NCI-H1417 treated with DMSO at 0.1 percent for 48 hours (cell line): ENCODE data around the gene ZNF117.
"Not testable (repeated sequence)": the region's sequence is repeated elsewhere in the genome, so short reads cannot be mapped to it uniquely, and the experiment has no call there.

Experiments
- DNase-seq: peaks from one replicate; lab custom pipeline; 2025; lab: John Stamatoyannopoulos, UW

ZNF117 gene

DNA sequence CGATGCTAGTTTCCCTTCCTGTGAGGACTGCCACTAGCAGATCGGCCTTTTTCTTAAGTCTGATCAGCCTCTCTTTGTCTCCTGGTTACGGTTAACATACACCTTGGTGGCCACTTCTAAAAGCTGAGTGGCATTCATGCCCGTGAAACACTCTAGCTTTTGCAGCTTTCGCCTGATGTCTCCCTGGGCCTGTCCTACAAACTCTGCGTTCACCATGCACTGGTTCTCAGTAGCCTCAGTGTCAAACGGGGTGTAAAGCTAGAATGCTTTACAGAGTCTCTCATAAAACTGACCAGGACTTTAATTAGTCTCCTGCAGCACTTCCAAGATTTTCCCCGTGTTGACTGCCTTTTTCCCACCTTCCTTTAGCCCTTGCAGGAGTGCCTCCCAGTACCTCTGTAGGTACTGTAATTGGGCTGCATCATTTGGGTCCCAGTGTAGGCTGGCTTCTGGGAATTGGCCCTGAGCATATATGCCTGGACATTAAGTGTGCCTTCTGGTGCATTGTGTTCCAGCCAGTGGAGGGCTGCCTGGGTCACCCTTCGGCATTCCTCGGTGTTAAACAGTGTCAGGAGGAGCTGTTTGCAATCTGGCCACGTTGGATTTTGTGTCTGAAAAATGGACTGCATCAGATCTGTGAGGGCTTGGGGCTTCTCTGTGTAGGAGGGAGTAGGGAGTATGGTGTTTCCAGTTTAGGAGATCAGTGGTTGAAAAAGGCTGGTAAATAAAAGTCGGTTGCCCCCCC lies 6.5 kb upstream of the ZNF117 start:
- no peak for DNase-seq

DNA sequence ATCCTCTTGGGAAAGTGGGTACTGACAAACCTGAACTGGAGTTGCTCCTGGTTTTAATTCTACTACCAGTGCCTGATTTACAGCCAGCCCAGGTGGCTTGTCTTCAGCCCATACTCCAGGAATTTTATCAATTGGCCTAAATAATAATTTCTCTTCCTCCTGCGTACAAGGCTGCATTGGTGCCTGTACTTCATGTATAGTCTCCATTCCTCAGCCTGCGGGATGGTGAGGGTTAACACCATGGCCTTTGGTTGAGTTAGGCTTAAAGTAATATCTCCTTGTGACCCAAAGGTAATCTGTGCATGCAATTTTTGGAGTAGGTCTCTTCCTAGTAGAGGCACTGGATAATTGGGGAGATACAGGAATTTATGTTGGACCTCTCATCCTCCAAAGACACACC lies 5.5 kb upstream of the ZNF117 start:
- DNase-seq: no peak

DNA sequence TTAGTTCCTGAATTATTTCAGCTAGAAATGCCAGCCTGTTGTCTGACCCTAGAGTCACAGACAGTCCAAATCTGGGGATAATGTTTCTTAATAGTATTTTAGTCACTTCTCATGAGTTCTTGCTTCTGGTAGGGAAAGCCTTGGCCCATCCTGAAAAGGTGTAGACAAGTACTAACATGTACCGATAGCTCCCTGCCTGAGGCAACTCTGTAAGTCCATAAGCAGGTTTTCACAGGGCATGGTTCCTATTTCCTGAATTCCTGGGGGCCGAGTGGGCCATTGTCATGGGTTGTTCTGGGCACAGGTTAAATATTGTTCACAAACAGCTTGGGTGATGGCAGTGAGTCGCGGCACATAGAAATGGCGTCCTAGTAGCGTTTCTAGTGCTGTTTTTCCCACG lies 3.1 kb upstream of the ZNF117 start:
- DNase-seq: no peak

DNA sequence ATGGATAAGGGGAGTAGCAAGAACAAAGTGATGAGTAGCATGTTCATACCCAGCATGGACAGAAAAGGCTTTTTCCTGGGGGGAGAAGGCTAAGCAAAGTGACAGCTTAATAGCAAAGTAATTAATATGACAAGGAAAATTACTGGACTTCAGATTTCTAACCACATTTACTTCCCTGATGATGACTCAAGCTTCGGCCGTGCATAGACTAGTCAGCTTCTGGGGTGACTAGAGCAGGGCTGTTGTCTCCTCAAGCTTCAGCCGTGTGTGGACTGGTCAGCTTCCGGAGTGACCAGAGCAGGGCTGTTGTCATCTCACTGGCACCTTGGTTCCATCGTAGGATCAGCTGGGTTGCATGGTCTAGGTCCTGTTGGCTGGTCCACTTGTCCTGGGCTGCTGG lies 2.1 kb upstream of the ZNF117 start:
- DNase-seq: no peak

DNA sequence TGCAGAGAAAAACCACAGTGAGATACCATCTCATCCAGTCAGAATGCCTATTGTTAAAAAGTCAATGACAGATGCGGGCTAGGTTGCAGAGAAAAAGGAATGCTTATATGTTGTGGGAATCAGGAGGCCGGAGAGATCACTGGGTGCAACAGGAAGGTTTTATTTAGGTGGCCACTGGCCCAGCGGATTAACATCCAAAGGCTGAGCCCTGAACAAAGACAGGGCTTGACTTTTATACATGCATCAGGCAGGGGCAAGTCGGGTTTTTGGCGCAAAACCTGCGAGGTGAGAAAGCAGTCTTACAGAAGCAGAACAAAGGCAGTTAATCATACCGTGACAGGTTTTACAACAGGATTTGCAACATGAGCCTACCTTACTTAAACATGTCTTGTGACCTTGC lies 620 bp downstream of the ZNF117 start:
- DNase-seq: no peak

DNA sequence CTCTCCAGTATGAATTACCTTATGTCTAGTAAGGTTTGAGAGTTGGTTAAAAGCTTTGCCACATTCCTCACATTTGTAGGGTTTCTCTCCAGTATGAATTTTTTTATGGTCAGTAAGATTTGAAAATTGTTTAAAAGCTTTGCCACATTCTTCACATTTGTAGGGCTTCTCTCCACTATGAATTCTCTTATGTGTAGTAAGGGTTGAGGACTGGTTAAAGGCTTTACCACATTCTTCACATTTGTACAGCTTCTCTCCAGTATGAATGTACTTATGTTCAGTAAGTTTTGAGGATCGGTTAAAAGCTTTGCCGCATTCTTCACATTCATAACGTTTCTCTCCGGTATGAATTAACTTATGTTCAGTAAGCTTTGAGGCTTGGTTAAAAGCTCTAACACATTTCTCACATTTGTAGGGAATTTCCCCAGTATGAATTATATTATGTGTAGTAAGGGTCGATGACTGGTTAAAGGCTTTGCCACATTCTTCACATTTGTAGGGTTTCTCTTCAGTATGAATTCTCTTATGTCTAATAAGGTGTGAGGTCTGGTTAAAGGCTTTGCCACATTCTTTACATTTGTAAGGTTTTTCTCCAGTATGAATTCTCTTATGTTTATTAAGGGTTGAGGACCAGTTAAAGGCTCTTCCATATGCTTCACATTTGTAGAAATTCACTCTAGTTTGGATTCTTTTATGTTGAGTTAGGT lies 12.2 kb downstream of the ZNF117 start:
- no peak for DNase-seq

DNA sequence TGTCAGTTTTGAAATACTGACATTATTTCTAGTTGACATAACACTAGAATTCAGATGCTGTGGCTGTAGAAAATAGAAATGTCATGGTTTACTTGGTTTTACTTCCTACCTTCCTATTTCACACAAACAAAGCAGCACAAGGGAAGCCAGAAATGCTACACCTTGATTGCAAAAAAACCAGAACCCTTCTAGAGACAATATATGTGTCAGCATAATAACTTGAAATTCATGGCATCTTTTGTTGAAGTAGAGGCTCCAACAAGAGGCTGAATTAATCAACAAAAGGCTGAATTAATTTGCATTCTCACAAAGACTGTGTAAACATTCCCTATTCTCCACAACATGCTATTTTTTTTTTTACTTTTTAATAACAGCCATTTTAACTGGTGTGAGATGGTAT lies 25.2 kb downstream of the ZNF117 start:
- DNase-seq: no peak

DNA sequence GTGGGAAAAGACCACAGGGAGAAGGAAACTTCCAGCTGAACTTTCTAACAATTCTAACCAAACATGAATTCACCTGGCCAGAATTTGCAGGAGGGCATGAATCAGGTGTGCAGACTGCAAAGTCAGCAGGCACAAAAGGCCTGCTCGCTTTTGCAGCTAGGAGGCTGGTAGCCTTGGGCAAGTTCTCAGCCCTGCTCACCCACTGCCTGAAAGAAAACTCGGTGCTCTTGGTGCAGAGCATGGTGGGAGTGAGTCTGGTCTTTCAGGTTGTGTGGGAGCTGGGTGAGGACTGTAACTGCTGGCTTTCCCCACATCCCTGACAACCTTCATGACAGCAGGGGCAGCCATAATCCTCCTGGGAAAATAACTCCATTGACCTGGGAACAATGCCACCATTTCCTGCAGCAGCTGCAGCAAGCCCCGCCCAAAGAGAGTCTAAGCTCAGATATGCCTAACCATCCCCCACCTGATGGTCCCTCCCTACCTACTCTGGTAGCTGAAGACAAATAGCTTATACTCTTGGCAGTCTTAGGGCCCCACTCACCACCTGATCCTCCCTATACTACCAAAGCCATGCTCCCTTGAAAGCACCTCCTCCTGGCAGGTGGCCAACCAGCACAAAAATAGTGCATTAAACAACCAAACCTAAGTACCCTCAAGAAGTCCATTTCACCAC lies 31.6 kb downstream of the ZNF117 start:
- DNase-seq: no peak

DNA sequence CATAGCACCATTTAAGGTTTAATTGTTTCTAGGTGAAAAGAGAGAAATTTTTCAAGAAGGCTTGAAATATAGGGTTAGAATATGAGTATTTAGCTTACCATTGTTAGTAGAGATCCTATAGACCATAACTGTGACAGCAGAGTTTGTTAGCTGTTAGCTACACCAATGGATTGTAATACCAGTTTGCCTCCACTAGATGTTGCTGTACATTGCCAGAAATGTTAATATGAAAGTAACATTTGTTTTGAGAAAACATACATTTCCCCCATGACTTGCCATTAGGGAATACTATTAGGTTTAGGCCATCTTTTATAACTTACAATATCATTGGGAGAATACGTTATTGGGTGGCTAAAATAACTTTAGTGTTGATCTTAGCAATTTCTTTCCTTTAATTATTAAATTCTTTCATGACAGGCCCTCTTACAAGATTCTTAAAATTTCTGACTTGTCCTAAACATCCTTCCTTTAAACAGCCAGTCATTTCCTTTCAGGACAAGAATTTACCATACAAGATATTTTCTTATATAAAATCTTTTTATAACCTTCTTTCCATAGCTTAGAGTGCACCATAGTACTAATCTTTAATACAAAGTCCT lies 39.5 kb downstream of the ZNF117 start:
- DNase-seq: no peak

DNA sequence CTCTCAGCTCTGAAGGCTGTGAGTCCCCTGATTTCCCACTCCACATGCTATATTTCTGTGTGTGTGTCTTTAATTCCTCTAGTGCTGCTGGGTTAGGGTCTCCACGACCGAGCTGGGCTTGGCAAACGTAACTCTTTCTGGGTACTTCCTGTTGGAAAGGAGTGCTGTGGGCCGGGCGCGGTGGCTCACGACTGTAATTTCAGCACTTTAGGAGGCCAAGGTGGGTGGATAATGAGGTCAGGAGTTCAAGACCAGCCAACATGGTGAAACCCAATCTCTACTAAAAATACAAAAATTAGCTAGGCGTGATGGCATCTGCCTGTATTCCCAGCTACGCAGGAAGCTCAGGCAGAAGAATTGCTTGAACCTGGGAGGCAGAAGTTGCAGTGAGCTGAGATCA lies 40.2 kb downstream of the ZNF117 start:
- not testable (repeated sequence) for DNase-seq

DNA sequence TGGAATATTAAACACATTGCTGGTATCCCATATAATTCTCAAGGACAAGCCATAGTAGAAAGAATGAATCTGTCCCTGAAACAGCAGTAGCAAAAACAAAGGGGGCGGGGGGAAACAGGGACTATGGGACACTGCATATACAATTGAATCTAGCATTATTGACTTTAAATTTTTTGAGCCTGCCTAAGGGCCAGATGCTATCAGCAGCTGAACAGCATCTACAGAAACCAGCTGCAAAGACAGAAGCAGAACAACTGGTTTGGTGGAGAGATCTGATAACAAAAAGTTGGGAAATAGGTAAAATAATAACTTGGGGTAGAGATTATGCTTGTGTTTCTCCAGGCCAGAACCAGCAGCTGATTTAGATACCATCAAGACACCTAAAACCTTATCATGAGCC lies 42.1 kb downstream of the ZNF117 start:
- DNase-seq: not testable (repeated sequence)

DNA sequence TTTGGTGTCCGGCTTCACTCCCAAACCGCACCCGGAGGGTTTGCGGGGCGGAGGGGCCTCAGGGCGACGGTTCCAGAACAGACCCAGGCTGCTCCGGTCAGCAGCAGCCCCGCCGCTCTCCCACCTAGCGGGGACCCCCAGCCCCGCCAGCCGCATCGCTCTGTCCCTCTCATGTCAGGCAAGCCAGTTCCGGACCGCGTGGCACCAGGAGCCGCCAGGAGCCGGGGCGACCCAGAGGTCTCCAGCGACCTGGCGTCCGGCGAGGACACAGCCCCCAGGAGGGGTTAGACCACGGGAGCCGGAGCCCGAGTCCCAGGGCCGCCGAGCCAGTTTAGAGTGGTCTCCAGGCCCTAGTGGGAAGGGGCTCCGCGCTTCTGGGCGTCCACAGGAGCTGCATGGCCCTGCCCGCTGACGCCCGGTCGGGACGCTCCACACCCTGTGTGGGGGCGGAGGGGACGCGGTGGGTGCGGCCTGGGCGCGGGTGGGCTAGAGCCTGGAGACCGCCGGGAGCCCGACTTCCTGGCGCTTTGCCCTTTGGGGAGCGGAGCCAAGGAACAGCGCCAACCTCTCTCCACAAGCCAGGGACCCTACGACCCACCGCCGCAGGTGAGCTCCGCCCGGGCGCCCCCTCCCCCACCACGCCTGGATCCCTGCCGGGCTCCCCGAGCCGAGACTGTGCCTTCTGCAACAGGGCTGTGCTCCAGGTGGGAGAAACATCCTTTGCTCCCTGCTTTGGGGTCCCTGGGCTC lies 43.4 kb downstream of the ZNF117 start:
- DNase-seq: no peak

DNA sequence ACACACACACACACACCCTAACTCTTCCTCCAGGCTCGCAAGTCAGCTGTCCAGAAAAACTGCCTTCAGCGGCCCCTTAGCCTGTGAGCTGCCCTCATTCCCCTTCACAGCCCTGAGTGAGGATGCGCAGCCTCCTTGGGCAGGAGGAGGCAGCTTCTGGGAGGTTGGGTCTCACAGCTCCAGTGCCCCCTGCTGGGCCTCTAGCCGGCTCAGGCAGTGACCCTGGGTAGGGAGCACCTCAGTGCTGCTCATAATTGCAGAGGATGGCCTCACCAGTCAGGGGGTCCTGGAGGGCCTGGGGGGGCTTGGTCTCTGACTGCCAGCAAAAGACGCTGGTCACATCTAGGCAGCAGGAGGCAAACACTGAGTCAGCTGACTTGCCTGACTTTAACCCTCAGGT lies 44.1 kb downstream of the ZNF117 start:
- no peak for DNase-seq

DNA sequence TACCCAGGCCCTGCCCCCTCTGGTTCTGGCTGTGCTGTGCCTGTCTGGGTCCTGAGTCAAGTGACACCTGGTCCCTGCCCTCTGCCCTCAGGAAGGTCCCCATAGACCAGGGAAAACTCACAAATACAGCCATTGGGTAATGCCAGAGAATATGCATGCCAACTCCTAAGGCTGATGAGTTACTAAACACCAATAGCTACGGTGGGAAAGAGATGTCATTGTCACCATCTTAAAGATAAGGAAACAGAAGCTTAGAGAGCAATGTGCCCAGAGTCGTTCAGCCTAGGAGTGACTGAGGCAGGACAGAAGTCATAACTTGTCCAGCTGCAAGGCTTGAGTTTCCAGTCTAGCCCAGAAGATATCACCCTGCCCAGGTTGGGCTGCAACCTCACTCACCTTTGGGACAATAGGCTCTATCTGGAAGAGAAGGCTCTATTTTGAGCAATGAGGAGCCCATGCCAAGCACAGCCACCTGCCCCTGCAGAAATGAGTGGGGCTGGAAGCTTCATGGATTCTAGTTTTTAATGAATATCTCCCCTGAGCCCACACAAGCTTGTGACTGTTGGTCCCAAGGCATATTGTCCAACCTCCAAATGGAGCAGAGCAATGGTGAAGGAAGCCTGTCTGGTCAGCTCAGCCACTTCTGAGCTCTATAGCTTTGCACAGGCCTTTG lies 45.2 kb downstream of the ZNF117 start:
- no peak for DNase-seq

DNA sequence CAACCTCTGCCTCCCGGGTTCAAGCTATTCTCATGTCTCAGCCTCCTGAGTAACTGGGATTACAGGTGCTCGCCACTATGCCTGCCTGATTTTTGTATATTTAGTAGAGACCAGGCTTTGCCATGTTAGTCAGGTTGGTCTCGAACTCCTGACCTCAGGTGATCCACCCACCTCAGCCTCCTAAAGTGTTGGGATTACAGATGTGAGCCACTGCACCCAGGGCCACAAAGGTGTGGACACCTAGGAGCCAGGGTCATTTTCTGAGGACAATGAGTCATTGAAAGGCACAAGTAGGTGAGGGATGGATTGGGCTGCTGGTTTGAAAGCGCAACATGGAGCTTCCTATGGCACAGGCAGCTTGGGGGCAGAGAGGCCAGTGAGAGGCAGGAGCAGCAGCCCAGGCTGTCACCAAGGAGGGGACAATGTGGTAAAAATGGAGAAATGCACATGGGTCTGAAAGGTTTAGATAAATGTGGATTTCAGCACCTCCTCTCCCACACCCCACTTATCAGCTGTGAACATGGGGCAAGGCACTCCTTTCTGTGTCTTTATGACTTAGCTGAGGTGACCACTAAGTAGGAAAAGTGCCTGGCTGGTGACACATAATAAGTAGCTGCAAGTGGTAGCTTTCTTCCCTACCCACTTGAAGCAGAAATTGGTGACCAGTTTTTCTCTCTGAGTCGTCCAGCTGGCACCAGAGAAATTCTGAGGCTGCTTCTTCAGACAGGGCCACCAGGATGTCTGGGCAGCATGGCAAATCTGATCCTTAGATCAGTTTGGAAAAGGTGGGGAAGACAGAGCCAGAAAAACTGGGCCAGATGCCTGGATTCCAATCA lies 46.0 kb downstream of the ZNF117 start:
- DNase-seq: not testable (repeated sequence)

DNA sequence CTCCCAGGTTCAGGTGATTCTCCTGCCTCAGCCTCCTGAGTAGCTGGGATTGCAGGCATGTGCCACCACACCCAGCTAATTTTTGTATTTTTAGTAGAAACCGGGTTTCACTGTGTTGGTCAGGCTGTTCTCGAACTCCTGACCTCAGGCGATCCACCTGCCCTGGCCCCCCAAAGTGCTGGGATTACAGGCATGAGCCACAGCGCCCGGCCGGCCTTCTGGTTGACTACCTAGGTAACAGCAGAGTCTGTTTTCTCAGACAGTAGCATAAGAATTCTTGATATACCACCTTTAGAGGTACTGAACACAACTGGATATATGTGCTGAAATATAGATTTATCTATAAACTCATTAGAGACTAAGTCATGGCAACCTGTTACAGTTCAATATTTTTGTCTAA lies 50.8 kb downstream of the ZNF117 start:
- not testable (repeated sequence) for DNase-seq

DNA sequence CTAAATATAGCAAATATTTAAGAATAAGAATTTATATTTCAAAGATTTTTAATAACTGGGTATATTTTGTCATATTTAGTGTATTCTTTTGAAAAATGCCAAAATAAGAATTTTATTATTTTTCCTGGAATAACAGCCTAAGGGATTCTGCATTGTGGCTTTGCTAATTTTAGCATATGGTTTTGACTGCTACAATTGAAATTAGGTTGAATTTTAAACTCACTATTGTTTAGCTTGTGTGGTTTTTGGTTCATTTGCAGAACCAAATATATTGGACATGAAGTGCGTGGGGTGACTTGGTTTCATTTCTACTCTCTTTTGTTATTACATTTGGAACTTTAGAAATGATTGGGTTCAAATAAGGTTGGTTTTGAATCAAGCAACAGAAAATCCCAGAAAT lies 52.3 kb downstream of the ZNF117 start:
- no peak for DNase-seq

DNA sequence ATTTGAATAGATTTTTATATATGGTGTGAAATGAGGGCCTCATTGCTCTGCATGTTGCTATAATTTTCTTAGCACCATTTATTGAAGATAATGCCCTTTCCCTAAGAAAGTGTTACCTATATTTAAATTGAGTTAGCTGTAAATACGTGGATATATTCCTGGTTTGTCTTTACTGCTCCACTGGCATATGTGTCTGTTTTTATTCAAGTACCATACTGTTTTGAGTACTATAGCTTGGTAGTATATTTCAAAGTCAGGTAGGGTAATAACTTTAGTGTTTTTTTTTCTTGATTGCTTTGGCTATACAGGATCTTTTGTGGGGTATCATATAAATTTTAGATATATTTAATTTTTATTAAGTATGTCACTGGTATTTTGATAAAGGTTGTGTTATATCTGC lies 56.4 kb downstream of the ZNF117 start:
- DNase-seq: no peak

DNA sequence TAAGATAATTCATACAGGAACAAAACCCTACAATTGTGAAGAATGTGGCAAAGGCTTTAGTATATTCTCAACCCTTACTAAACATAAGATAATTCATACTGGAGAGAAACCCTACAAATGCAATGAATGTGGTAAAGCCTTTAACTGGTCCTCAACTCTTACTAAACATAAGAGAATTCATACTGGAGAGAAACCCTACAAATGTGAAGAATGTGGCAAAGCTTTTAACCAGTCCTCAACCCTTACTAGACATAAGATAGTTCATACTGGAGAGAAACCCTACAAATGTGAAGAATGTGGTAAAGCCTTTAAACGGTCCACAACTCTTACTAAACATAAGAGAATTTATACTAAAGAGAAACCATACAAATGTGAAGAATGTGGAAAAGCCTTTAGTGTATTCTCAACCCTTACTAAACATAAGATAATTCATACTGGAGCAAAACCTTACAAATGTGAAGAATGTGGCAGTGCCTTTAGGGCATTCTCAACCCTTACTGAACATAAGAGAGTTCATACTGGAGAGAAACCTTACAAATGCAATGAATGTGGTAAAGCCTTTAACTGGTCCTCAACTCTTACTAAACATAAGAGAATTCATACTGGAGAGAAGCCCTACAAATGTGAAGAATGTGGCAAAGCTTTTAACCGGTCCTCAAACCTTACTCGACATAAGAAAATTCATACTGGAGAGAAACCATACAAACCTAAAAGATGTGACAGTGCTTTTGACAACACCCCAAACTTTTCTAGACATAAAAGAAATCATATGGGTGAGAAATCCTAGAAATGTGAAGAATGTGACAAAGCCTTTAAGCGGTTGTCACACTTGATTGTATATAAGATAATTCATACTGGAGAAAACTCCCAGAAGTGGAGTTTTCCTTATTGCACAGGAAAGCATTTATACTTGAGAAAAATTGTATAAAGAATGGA lies 62.3 kb downstream of the ZNF117 start:
- not testable (repeated sequence) for DNase-seq
